Nephron progenitor cell (in vitro differentiated cells): ENCODE data around the gene DOCK9.

ENCODE experiments used
- DNase-seq: peaks from one replicate; pipeline ENCODE4 v3.0.0; 2021
- H3K27ac Mint-ChIP-seq: 2 replicates; pipeline ENCODE4 v1.8.0; 2021; ENCODE audit warnings: mild to moderate bottlenecking, moderate library complexity, mixed read lengths
- H3K27me3 Mint-ChIP-seq: 2 replicates; pipeline ENCODE4 v1.8.0; 2021; ENCODE audit warnings: mild to moderate bottlenecking, low read depth, mixed read lengths; ENCODE audit not compliant: poor library complexity
- H3K36me3 Mint-ChIP-seq: 2 replicates; pipeline ENCODE4 v1.8.0; 2021; ENCODE audit warnings: low read depth, mixed read lengths
- H3K4me1 Mint-ChIP-seq: 2 replicates; pipeline ENCODE4 v1.8.0; 2021; ENCODE audit warnings: mixed read lengths
- H3K4me3 Mint-ChIP-seq: 2 replicates; pipeline ENCODE4 v1.8.0; 2021; ENCODE audit warnings: mild to moderate bottlenecking, moderate library complexity, mixed read lengths
- H3K9me3 Mint-ChIP-seq: 2 replicates; pipeline ENCODE4 v1.8.0; 2021; ENCODE audit warnings: mild to moderate bottlenecking, moderate library complexity, mixed read lengths
- TF ChIP-seq, protein P1 (sequence below): fragments of 200-600 bp; sonication (generic); IDR thresholded peaks from 2 replicates; pipeline ENCODE4 v1.5.0; 2021; ENCODE audit warnings: antibody characterized with exemption

Gene DOCK9

DNA sequence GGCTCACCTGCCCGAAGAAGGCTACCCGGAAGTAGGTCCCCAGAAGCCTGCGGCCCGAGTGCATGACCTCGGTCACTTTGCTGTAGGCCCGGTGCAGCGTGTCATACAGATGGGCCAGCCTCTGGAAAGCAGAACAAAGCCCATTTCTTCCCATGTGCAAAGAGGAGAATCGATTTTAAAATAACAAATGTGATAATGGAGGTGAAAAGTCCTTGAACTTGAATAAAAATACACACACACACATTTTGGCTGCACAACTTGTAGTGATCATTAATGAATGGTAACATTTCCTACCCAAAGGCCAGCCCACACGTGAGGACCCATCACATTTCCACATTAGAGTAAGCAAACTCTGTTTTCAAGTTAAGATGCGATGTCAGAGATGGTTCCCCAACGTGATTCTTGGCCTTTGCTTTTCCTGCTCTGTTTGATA, 168.5 kb downstream of the DOCK9 start:
- Mint-ChIP-seq H3K36me3 (peaks cover 6% of the 10 kb centered on the region), H3K9me3 (no peaks in the 10 kb centered on the region), H3K4me3 (no peak overlapping the region), H3K27ac (no peak overlapping the region), H3K4me1 (no peaks in the 10 kb centered on the region), H3K27me3 (no peaks in the 10 kb centered on the region)
- no peak for DNase-seq
- TF ChIP-seq, protein P1, sequence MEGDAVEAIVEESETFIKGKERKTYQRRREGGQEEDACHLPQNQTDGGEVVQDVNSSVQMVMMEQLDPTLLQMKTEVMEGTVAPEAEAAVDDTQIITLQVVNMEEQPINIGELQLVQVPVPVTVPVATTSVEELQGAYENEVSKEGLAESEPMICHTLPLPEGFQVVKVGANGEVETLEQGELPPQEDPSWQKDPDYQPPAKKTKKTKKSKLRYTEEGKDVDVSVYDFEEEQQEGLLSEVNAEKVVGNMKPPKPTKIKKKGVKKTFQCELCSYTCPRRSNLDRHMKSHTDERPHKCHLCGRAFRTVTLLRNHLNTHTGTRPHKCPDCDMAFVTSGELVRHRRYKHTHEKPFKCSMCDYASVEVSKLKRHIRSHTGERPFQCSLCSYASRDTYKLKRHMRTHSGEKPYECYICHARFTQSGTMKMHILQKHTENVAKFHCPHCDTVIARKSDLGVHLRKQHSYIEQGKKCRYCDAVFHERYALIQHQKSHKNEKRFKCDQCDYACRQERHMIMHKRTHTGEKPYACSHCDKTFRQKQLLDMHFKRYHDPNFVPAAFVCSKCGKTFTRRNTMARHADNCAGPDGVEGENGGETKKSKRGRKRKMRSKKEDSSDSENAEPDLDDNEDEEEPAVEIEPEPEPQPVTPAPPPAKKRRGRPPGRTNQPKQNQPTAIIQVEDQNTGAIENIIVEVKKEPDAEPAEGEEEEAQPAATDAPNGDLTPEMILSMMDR = no peak

DNA sequence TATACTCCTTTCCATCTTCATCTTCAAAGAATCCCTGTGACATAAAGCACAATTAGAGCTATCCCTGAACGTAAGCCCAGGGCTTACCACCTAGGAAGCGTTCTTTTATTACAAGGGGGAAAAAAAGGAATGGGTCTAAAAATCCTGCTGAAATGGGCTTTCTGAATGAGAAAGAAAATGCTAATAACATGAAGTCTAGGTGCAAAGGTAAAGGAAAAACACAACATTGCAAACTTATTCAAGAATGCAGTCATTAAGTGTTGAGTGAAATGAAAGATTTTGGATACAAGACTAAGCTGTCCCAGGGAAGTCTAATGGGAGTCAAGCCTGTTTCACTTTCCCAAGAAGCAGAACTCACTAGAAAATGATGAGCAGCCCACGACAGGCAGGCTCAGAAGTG, 170.1 kb downstream of the DOCK9 start:
- Mint-ChIP-seq H3K9me3 (no peaks in the 10 kb centered on the region), H3K4me3 (no peak overlapping the region), H3K36me3 (peaks cover 6% of the 10 kb centered on the region), H3K4me1 (peaks cover 4% of the 10 kb centered on the region), H3K27me3 (no peaks in the 10 kb centered on the region), H3K27ac (no peak overlapping the region)
- DNase-seq = no peak
- TF ChIP-seq, protein P1 = no peak

DNA sequence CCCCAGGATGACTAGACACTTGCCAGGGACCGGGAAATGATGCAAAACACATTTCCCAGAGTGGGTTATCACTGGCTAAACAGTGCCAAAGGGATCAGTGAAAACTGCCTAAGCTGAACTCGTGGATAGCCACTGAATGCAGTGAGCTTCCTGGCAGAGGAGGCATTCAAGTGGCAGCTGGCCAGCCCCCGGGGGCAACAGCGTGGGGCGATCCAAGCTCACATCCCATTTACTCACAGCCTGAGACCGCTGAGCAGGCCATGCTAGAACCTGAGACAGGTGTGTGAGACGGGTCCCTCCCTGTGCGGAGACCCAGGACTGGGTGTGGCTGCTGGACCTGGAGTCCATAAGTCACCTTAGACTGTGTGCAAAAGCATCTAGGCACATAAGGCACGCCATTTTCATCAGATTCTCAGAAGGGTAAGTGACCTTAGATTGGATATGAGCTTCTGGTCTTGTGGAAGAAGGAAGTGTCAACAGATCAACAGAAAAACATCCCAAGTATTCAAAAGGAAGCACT, 173.5 kb downstream of the DOCK9 start:
- no peak overlapping the region for H3K4me3 Mint-ChIP-seq
- peaks cover 11% of the 10 kb centered on the region for H3K4me1 Mint-ChIP-seq
- peaks cover 6% of the 10 kb centered on the region for H3K36me3 Mint-ChIP-seq
- TF ChIP-seq, protein P1 = no peak
- H3K9me3 Mint-ChIP-seq = no peaks in the 10 kb centered on the region
- no peaks in the 10 kb centered on the region for H3K27me3 Mint-ChIP-seq
- DNase-seq = no peak
- H3K27ac Mint-ChIP-seq = no peak overlapping the region

DNA sequence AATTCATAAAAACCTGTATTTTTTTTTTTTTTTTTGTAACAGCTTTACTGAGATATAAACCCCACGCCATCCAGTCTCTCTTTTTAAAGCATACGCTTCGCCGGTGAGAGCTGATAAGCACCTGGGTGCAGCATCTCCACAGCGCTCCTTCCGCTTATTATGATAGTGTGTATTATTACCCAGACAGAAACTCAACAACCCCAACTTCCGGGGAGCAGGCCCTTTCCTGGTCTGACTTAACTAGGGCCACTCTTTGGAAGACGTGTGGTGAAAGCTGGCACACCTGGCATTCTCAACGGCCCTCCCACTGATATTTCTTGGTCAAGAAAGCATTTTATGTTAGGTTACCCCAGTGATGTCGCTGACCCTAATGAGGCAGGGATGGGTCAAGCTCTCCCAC, 173.9 kb downstream of the DOCK9 start:
- H3K27ac Mint-ChIP-seq = no peak overlapping the region
- H3K4me1 Mint-ChIP-seq = peaks cover 11% of the 10 kb centered on the region
- DNase-seq = no peak
- no peak overlapping the region for H3K4me3 Mint-ChIP-seq
- no peaks in the 10 kb centered on the region for H3K9me3 Mint-ChIP-seq
- H3K36me3 Mint-ChIP-seq = peaks cover 2% of the 10 kb centered on the region
- H3K27me3 Mint-ChIP-seq = no peaks in the 10 kb centered on the region
- TF ChIP-seq, protein P1 = no peak

DNA sequence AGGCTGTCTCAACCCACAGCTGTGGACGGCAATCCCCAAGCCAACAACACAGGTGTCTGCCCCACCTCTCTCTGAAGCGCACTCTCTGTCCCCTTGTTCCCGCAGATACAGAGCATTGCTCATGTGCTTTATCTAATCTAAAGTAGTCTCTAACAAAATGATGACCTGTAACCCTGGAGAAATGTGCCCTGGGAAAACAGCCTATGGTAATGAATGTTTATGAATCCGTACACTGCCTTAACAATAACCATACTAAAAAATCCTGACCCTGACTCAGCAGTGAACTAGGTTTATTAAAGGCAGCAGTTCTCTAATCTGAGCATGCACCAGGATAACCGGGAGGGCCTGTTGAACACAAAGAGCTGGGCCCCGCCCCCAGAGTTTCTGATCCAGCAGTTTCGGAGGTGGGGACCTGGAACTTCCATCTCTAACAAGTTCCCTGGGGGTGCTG, 174.7 kb downstream of the DOCK9 start:
- H3K4me3 Mint-ChIP-seq = no peak overlapping the region

DNA sequence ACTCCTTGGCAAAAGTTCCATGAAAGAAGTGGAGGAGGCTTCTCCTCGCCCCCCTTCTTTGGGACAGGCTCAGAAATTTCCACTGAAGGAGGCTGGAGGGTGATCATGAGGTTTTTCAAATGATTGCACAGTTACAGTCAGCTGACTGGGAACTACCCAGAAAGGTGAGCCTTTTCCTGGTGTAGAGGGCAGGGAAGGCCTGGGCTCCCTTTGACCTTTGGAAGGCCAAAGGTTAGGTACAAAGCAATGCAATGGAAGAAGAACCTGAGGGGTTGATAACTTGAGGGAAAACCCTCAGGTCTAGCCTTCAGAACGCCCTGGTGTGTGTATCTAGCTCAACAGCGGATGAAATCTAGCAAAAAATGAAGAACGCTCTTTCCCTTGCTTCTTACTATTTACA, 175.3 kb downstream of the DOCK9 start:
- H3K27ac Mint-ChIP-seq = no peak overlapping the region
- no peaks in the 10 kb centered on the region for H3K27me3 Mint-ChIP-seq
- TF ChIP-seq, protein P1 = no peak
- no peaks in the 10 kb centered on the region for H3K9me3 Mint-ChIP-seq
- H3K36me3 Mint-ChIP-seq = no peaks in the 10 kb centered on the region
- no peak for DNase-seq
- peaks cover 11% of the 10 kb centered on the region for H3K4me1 Mint-ChIP-seq
- no peak overlapping the region for H3K4me3 Mint-ChIP-seq

More for the DNA sequence above, 174.7 kb downstream of the DOCK9 start:
- Mint-ChIP-seq H3K9me3 (no peaks in the 10 kb centered on the region), H3K36me3 (no peaks in the 10 kb centered on the region), H3K27ac (no peak overlapping the region), H3K27me3 (no peaks in the 10 kb centered on the region), H3K4me1 (peaks cover 11% of the 10 kb centered on the region)
- TF ChIP-seq, protein P1 = no peak
- DNase-seq = no peak
